ENCODE results near the gene PKD1. TPM values are rescaled to one million over a fixed set of nuclear protein-coding genes. Genes with fewer than 3 reads are reported as not detected.
A peak's percentile ranks its signal among the peaks of the same experiment; 100 is the strongest.

PKD1 gene
- total and polyA plus RNA-seq, 2 of the 13 experiments (the other 11 are each of a cell fraction or from before 2014, with no cell fraction given) = 22.1 to 23.0 TPM

GRCh38 chr16:2088759-2089358 is 46.8 kb downstream of the PKD1 start:
- H2AFZ ChIP-seq (ENCODE audit: low read length) = no peak overlapping the region
- ChIA-PET POLR2A (no interaction called here), CTCF (ENCODE audit: low intra/inter-chr PET ratio, low total read pairs) (no interaction called here)
- FAIRE-seq (no peak), DNase-seq (ENCODE audit: low spot score) (no peak), ATAC-seq (no peak)
- in situ Hi-C loops (cut with HindIII; ENCODE audit: extremely low pct_ligation_motif_present, low pct_unique_long_range_greater_than_20kb) (loop anchor here (5.0 to 10.0 kb wide), 2 partner anchors 56 to 67 kb away; partner anchors contain the start of gene RAB26), intact Hi-C loops (cut with micrococcal nuclease; ENCODE audit: unreplicated experiment) (no loop called here)
- H4K20me1 ChIP-seq (ENCODE audit: insufficient read depth, low read length) = no peaks in the 10 kb centered on the region
- H3K4me3 ChIP-seq (replicated peaks in 1 of 3; ENCODE audit: insufficient read depth in 1 of 3, low read depth in 2 of 3, low read length in 3 of 3) = no peak overlapping the region
- no peaks in the 10 kb centered on the region for H3K27me3 ChIP-seq (ENCODE audit: control insufficient read depth in 1 of 2, insufficient read depth in 2 of 2, low read length in 2 of 2)
- H3K4me1 ChIP-seq (ENCODE audit: insufficient read depth, low read length) = no peaks in the 10 kb centered on the region
- no peak for TF ChIP-seq HOXA5 (CRISPR knock-in tag; IDR thresholded peaks at IDR 0.05)
- TF ChIP-seq AGO2 (optimal IDR thresholded peaks at IDR 0.05; ENCODE audit: low read depth, low read length) = peak; percentile 0
- TF ChIP-seq, protein P1, sequence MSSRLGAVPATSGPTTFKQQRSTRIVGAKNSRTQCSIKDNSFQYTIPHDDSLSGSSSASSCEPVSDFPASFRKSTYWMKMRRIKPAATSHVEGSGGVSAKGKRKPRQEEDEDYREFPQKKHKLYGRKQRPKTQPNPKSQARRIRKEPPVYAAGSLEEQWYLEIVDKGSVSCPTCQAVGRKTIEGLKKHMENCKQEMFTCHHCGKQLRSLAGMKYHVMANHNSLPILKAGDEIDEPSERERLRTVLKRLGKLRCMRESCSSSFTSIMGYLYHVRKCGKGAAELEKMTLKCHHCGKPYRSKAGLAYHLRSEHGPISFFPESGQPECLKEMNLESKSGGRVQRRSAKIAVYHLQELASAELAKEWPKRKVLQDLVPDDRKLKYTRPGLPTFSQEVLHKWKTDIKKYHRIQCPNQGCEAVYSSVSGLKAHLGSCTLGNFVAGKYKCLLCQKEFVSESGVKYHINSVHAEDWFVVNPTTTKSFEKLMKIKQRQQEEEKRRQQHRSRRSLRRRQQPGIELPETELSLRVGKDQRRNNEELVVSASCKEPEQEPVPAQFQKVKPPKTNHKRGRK (CRISPR knock-in tag; IDR thresholded peaks at IDR 0.05) = no peak
- TF ChIP-seq ZSCAN20 (CRISPR knock-in tag; IDR thresholded peaks at IDR 0.05; ENCODE audit: borderline replicate concordance) = no peak
- H3K27ac ChIP-seq (ENCODE audit: extremely low read length, insufficient read depth, low read length) = no peak overlapping the region
- no peak overlapping the region for H3K9ac ChIP-seq (ENCODE audit: insufficient read depth, low read depth, low read length)
- 89% methylated on average over 19 of the region's 20 CpGs for WGBS (ENCODE audit: low lambda C conversion rate)
- H3K4me2 ChIP-seq (ENCODE audit: low read depth, low read length) = no peak overlapping the region
- no TSS peak for BruUV-seq (replicated peaks)
- H3K9me3 ChIP-seq (ENCODE audit: low read length) = no peaks in the 10 kb centered on the region
- H3K36me3 ChIP-seq (replicated peaks in 1 of 2; ENCODE audit: control insufficient read depth in 1 of 2, insufficient read depth in 2 of 2, low read length in 2 of 2) = peaks cover 14 to 29% of the 10 kb centered on the region in 2 experiments; a peak in 4 of 5 replicates
- H3K79me2 ChIP-seq (ENCODE audit: insufficient read depth, low read length) = no peaks in the 10 kb centered on the region
